Measurements from ENCODE around the gene BCL7A. TPM values are rescaled to one million over a fixed set of nuclear protein-coding genes. Genes with fewer than 3 reads are reported as not detected.

BCL7A gene
- total and polyA plus RNA-seq, 2 of the 8 experiments (the other 6 are each of a cell fraction or from before 2014, with no cell fraction given): 11.9 to 12.7 TPM

DNA sequence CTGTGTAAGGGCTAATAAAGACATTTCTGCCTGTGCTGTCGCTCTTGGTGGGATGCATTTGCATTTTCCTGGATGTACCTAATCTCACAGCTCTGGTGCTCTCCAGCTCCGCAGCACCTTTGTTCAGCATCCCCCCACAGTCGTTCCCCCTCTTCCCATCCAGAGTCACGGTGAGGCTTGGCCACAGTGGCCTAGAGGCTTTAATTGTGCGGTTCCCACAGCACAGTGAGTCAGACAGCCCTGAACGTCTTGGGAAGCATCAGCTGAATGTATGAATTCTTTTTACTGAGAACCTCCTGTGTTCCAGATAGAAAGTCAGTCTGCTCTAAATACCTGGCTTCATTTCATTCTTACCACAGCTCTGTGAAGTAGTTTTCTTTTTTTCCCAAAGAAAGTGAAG, 85.6 kb downstream of the BCL7A start:
- H3K18ac ChIP-seq (ENCODE audit: extremely low read depth, low read length): no peak overlapping the region
- ChIA-PET CTCF (ENCODE audit: partially characterized antibody) (interaction anchor here (0.7 to 3.0 kb wide), 7 partner anchors 9 to 44 kb away, joined by 3 to 24 read pairs (median 3); no protein-coding TSS in a partner anchor), POLR2A (ENCODE audit: partially characterized antibody) (interaction anchor here (1.0 to 1.3 kb wide), 3 partner anchors 9 to 20 kb away, joined by 3 to 4 read pairs (median 3); no protein-coding TSS in a partner anchor)
- no peak overlapping the region for H3K56ac ChIP-seq (replicated peaks; ENCODE audit: insufficient read length, low read depth, low read length)
- H3K4ac ChIP-seq (replicated peaks; ENCODE audit: insufficient read length, low read depth, low read length): no peak overlapping the region
- FAIRE-seq (no peak), DNase-seq (ENCODE audit: low read depth in 1 of 2, low spot score in 2 of 2) (no peak)
- H3K36me3 ChIP-seq (ENCODE audit: control insufficient read depth in 2 of 4, insufficient read depth in 4 of 4, low read length in 3 of 4): no peaks in the 10 kb centered on the region
- H2BK120ac ChIP-seq (replicated peaks; ENCODE audit: low read depth, low read length): no peak overlapping the region
- peaks cover 6% of the 10 kb centered on the region; the same call in 1 of the 2 replicates for H3K79me1 ChIP-seq (ENCODE audit: low read depth, low read length)
- TF ChIP-seq SIRT6 (IDR thresholded peaks at IDR 0.05; ENCODE audit: low read length) (no peak), BCL11A (IDR thresholded peaks at IDR 0.05; ENCODE audit: low read depth in 2 of 2, low read length in 2 of 2) (no peak), CBX5 (IDR thresholded peaks at IDR 0.05; ENCODE audit: low read depth, low read length) (no peak), POU5F1 (IDR thresholded peaks at IDR 0.05; ENCODE audit: low read depth, low read length) (no peak), USF2 (IDR thresholded peaks at IDR 0.05; ENCODE audit: low read length) (no peak), HDAC6 (IDR thresholded peaks at IDR 0.05; ENCODE audit: low read depth, low read length) (no peak)
- H2AK5ac ChIP-seq (ENCODE audit: low read depth, low read length): no peak overlapping the region
- no peak overlapping the region for H4K8ac ChIP-seq (ENCODE audit: extremely low read depth, insufficient read depth, low read length)
- H2BK12ac ChIP-seq (ENCODE audit: low read depth, low read length): no peak overlapping the region
- no peak overlapping the region for H2AFZ ChIP-seq (ENCODE audit: low read length)
- no peak overlapping the region; the same call in 1 of the 2 replicates for H2BK5ac ChIP-seq (ENCODE audit: low read depth, low read length)
- H3K14ac ChIP-seq (ENCODE audit: insufficient read length): no peak overlapping the region
- no peak overlapping the region for H2BK20ac ChIP-seq (ENCODE audit: low read length)
- WGBS, 2 experiments (ENCODE audit: extremely low coverage in 1 of 2, insufficient coverage in 1 of 2, insufficient read length in 1 of 2, insufficient replicate concordance in 2 of 2, low coverage in 1 of 2, low lambda C conversion rate in 2 of 2, missing lambda C conversion rate in 1 of 2): 84% methylated on average over 6 of the region's 6 CpGs; no CpG with 5 or more reads in 1 of the 2 experiments
- H3K4me3 ChIP-seq (ENCODE audit: extremely low read depth in 1 of 4, insufficient read depth in 2 of 4, low read depth in 3 of 4, low read length in 4 of 4): no peak overlapping the region
- no peaks in the 10 kb centered on the region for H3K23me2 ChIP-seq (ENCODE audit: low read depth, low read length)
- no peak overlapping the region for H3K27ac ChIP-seq (ENCODE audit: low read depth, low read length)
- H3K4me2 ChIP-seq (ENCODE audit: insufficient read depth in 1 of 2, low read depth in 2 of 2, low read length in 2 of 2): no peak overlapping the region
- H3K79me2 ChIP-seq (ENCODE audit: control insufficient read depth in 1 of 2, insufficient read depth in 2 of 2, low read length in 2 of 2): peaks cover 0 to 4% of the 10 kb centered on the region in 2 experiments; a peak in 1 of 4 replicates
- H2BK15ac ChIP-seq (ENCODE audit: low read length): no peak overlapping the region
- peaks cover 0 to 5% of the 10 kb centered on the region in 2 experiments for H4K20me1 ChIP-seq (replicated peaks in 1 of 2; ENCODE audit: control insufficient read depth in 1 of 2, insufficient read depth in 2 of 2, low read length in 2 of 2)
- no peaks in the 10 kb centered on the region for H3K9me3 ChIP-seq (ENCODE audit: insufficient read depth in 2 of 2, low read depth in 1 of 2, low read length in 1 of 2)
- H3K27me3 ChIP-seq (replicated peaks in 1 of 4; ENCODE audit: control insufficient read depth in 3 of 4, extremely low read depth in 1 of 4, insufficient read depth in 3 of 4, low read length in 3 of 4): no peaks in the 10 kb centered on the region
- no peaks in the 10 kb centered on the region; a peak in 1 of 7 replicates for H3K4me1 ChIP-seq (replicated peaks in 1 of 4; ENCODE audit: control insufficient read depth in 3 of 4, insufficient read depth in 4 of 4, low read length in 3 of 4)
- no peak overlapping the region for H3K23ac ChIP-seq (ENCODE audit: insufficient read length)
- H4K5ac ChIP-seq (ENCODE audit: insufficient read length, low read depth, low read length): no peak overlapping the region
- H3K9ac ChIP-seq (replicated peaks in 1 of 4; ENCODE audit: extremely low read depth in 1 of 4, low read depth in 3 of 4, low read length in 3 of 4): no peak overlapping the region
- no peak overlapping the region for H4K91ac ChIP-seq (replicated peaks; ENCODE audit: insufficient read length, low read length)
